K562 (cell line): ENCODE data around the gene MEF2D. TPM values are rescaled to one million over a fixed set of nuclear protein-coding genes. Genes with fewer than 3 reads are reported as not detected.
A peak's percentile ranks its signal among the peaks of the same experiment; 100 is the strongest.

Experiments used
- BCL6 ChIP-seq: fragments of 250-450 bp; sonication (Bioruptor Pico); IDR thresholded peaks from 2 replicates; pipeline ENCODE4 v1.4.0; 2020
- CREB1 ChIP-seq, 2 experiments: sonication (generic) in 1 of 2; formaldehyde crosslinking in 1 of 2; IDR thresholded peaks; 2 replicates each; pipeline versions ENCODE4 v1.6.1 to v1.8.0; 2012 to 2022; ENCODE audit warnings: inconsistent platforms in 1 of 2, mild to moderate bottlenecking in 1 of 2, missing genetic modification reagents in 1 of 2, moderate library complexity in 1 of 2
- CREM ChIP-seq: IDR thresholded peaks from 2 replicates; pipeline ENCODE4 v1.6.1; 2014; ENCODE audit warnings: antibody characterized with exemption, low read depth
- EGR1 ChIP-seq: fragments of 450-650 bp; conservative IDR thresholded peaks from 2 replicates; pipeline ENCODE4 v1.6.1; 2017; ENCODE audit warnings: mild to moderate bottlenecking
- EP300 ChIP-seq: IDR thresholded peaks from 2 replicates; pipeline ENCODE4 v1.6.1; 2012; ENCODE audit warnings: low read length, improper control_type of control experiment
- ERF ChIP-seq: fragments of 450-650 bp; formaldehyde crosslinking; IDR thresholded peaks from 2 replicates; pipeline ENCODE4 v1.4.0; 2020; ENCODE audit warnings: mild to moderate bottlenecking, mixed read lengths
- FOSL1 ChIP-seq: fragments of 200-800 bp; sonication (Bioruptor generic); conservative IDR thresholded peaks from 2 replicates; pipeline ENCODE4 v1.6.1; 2016; ENCODE audit warnings: missing genetic modification characterization, missing compliant biosample characterization
- L3MBTL2 ChIP-seq: fragments of 450-650 bp; IDR thresholded peaks from 2 replicates; pipeline ENCODE4 v1.6.1; 2016; ENCODE audit warnings: mild to moderate bottlenecking, moderate library complexity
- LARP7 ChIP-seq: fragments of 450-650 bp; IDR thresholded peaks from 2 replicates; pipeline ENCODE4 v1.6.1; 2016
- MGA ChIP-seq: fragments of 450-650 bp; IDR thresholded peaks from 2 replicates; pipeline ENCODE4 v1.6.1; 2016; ENCODE audit warnings: mild to moderate bottlenecking, moderate library complexity
- NCOA4 ChIP-seq: fragments of 450-650 bp; IDR thresholded peaks from 2 replicates; pipeline ENCODE4 v1.6.1; 2018; ENCODE audit warnings: mild to moderate bottlenecking; ENCODE audit not compliant: partially characterized antibody
- NFIC ChIP-seq: fragments of 450-650 bp; IDR thresholded peaks from 2 replicates; pipeline ENCODE4 v1.6.1; 2017; ENCODE audit warnings: mild to moderate bottlenecking, inconsistent platforms
- RB1 ChIP-seq: fragments of 450-650 bp; IDR thresholded peaks from 2 replicates; pipeline ENCODE4 v1.6.1; 2017; ENCODE audit warnings: low read depth, mild to moderate bottlenecking
- SNRNP70 ChIP-seq: fragments of 200-400 bp; formaldehyde crosslinking; optimal IDR thresholded peaks from 2 replicates; pipeline ENCODE3; 2017; ENCODE audit warnings: low read depth, low read length
- SP1 ChIP-seq: sonication (generic); formaldehyde crosslinking; IDR thresholded peaks from 2 replicates; pipeline ENCODE4 v1.8.1; 2022; ENCODE audit warnings: mild to moderate bottlenecking, missing genetic modification reagents
- SPI1 ChIP-seq: IDR thresholded peaks from 2 replicates; pipeline ENCODE4 v1.6.1; 2011; ENCODE audit warnings: low read depth, low read length, control low read depth, borderline replicate concordance
- SRSF9 ChIP-seq: fragments of 200-400 bp; formaldehyde crosslinking; IDR thresholded peaks from 2 replicates; pipeline ENCODE4 v1.6.1; 2017; ENCODE audit warnings: low read depth, low read length, borderline replicate concordance
- U2AF2 ChIP-seq: fragments of 200-400 bp; formaldehyde crosslinking; optimal IDR thresholded peaks from 2 replicates; pipeline ENCODE3; 2017; ENCODE audit warnings: low read depth, mild to moderate bottlenecking, low read length
- ZNF436 ChIP-seq: fragments of 250-450, 450-650 bp; sonication (Bioruptor Pico); formaldehyde crosslinking; IDR thresholded peaks from 2 replicates; pipeline ENCODE4 v1.7.0; 2020; ENCODE audit warnings: mild to moderate bottlenecking
- polyA plus RNA-seq, 8 experiments: library from polyadenylated mRNA; depleted of rRNA in 4 of 8; stranded (reverse) in 5 of 8; unstranded in 3 of 8; fragments of >200 nt; fragmentation: Nextera tagmentation in 2 of 8; fragmentation: Illumina TruSeq in 1 of 8; extraction: Ambion mirVana in 2 of 8; extraction: Trizol in 1 of 8; gene quantifications; 2 replicates each; pipeline versions ENCODE4 v1.2.1 to v1.2.3, GENCODE V29; 2011 to 2014; ENCODE audit warnings: inconsistent platforms in 1 of 8, missing spikeins in 1 of 8
- total RNA-seq, 7 experiments: library from RNA; depleted of rRNA in 6 of 7; stranded (reverse); fragments of >200 nt in 6 of 7; fragmentation: Illumina TruSeq in 2 of 7; extraction: Trizol in 2 of 7; gene quantifications; 2 replicates each; pipeline versions ENCODE4 v1.2.1 to v1.2.3, GENCODE V29; 2011 to 2021; ENCODE audit warnings: low replicate concordance in 1 of 7

The MEF2D gene
- total and polyA plus RNA-seq, 9 of the 15 experiments (the other 6 are each of a cell fraction or from before 2014, with no cell fraction given) = 0.10 to 19.5 (median 2.6) TPM

GRCh38 chr1:156420205-156421061 lies 80.1 kb downstream of the MEF2D start (continued):
- TF ChIP-seq SRSF9 (no peak), NFIC (no peak), SP1 (CRISPR knock-in tag) (no peak), MGA (0 out of 2 replicates have a peak, but pooled peaks have one; percentile 37), NCOA4 (no peak), CREB1 (IDR thresholded peaks at IDR 0.05) (no peak), CREB1 (CRISPR knock-in tag; IDR thresholded peaks at IDR 0.05) (peak; percentile 41; the same call in 1 of the 2 replicates), EP300 (no peak), LARP7 (no peak), FOSL1 (tag) (peak; percentile 37; the same call in 1 of the 2 replicates), ZNF436 (CRISPR knock-in tag) (peak; percentile 91), ERF (no peak), SPI1 (peak; percentile 35; the same call in 1 of the 2 replicates), CREM (peak; percentile 6; the same call in 1 of the 2 replicates), SNRNP70 (no peak), U2AF2 (no peak), L3MBTL2 (peak; percentile 48; the same call in 1 of the 2 replicates), RB1 (no peak), EGR1 (no peak), BCL6 (CRISPR knock-in tag) (no peak)
